ENCODE results near the gene CPNE1.

GRCh38 chr20:35702824-35703695 is 38.4 kb upstream of the CPNE1 start:
- TF ChIP-seq, protein P1, sequence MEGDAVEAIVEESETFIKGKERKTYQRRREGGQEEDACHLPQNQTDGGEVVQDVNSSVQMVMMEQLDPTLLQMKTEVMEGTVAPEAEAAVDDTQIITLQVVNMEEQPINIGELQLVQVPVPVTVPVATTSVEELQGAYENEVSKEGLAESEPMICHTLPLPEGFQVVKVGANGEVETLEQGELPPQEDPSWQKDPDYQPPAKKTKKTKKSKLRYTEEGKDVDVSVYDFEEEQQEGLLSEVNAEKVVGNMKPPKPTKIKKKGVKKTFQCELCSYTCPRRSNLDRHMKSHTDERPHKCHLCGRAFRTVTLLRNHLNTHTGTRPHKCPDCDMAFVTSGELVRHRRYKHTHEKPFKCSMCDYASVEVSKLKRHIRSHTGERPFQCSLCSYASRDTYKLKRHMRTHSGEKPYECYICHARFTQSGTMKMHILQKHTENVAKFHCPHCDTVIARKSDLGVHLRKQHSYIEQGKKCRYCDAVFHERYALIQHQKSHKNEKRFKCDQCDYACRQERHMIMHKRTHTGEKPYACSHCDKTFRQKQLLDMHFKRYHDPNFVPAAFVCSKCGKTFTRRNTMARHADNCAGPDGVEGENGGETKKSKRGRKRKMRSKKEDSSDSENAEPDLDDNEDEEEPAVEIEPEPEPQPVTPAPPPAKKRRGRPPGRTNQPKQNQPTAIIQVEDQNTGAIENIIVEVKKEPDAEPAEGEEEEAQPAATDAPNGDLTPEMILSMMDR (IDR thresholded peaks at IDR 0.05): no peak
- no peak for TF ChIP-seq POLR2A (IDR thresholded peaks at IDR 0.05)
